GM21529 (cell line): ENCODE measurements around the gene ZNF841.
"Not testable (repeated sequence)": the region's sequence is repeated elsewhere in the genome, so short reads cannot be mapped to it uniquely, and the experiment has no call there.

Source experiments
- ATAC-seq: cut with Tn5 transposase; IDR thresholded peaks from one replicate; pipeline ENCODE4 v1.9.1; 2021; ENCODE audit not compliant: unreplicated experiment

Gene ZNF841

DNA sequence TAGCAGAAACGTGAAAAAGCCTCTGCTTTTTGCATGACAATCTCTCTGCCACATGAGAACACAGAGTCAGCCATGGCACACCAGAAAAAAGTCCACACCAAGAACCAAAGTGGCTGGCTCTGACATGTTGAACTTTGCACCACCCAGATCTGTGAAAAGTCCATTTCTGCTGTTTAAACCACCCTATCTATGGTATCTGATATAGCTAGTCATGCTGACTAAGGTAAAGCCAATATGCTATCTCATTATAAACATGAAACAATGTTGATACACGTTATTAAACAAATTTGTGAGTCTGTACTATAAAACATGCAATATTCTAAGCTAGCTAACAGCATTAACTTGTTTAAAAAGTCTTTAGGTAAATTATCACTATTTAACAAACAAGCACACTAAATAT, 25.9 kb downstream of the ZNF841 start:
- ATAC-seq = no peak

GRCh38 chr19:52066258-52066863, 29.2 kb downstream of the ZNF841 start:
- ATAC-seq = no peak

- ATAC-seq = no peak
Observed at GRCh38 chr19:52065399-52065798, 30.2 kb downstream of the ZNF841 start.

- ATAC-seq = not testable (repeated sequence)
Observed at GRCh38 chr19:52056480-52056879, 39.1 kb downstream of the ZNF841 start.

- not testable (repeated sequence) for ATAC-seq
Observed at GRCh38 chr19:52051736-52052135, 43.8 kb downstream of the ZNF841 start.

DNA sequence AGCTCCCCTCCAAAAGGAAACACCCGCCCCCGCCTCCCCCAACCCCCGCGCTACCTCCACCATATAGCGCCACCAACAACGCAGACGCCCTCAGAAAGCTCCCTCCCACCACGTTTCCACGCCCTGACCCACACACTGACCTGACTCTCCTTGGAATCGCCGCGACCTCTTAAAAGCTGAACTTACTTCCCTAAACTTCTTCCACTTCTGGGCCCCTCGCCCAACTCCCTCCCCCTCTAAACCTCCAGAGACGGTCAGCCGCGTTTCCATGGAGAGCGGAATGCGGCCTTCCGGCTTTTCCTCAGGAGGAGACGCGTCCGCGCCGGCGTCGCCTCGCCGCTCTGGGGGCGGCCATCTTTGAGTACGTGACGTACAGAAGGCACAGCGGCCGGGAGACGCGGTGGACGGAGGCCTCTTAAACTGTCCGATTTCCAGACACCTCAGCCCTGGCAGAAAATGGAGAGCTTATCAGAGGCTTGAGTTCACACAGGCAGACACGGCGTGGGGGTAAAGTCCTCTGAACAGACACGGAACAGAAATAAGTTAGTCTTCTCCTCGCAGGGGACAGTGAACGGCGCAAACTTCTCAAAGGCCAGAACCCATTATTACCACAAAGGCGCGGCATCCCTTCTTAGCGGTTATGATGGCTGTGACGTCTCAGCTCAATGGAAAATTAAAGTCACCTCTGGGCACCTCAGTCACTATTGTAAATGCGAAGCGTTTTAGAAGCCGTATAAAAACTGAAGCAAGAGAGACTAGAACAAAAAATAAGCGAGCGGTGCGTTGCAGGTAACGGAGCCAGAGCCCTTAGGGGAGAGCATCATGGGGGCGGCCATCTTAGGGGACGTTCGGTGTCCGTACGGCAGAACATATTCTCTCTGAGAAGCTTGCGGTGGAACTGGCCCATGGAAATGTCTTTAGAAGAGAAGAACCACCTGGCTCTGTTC, 46.7 kb downstream of the ZNF841 start, which contains the start of gene ZNF432:
Gene ZNF432 (minus strand): TSS at position 284 of the 947 bp plus-strand sequence. CDS start 1,970 bp downstream, outside the sequence.
- ATAC-seq = peak; percentile 88

- no peak for ATAC-seq
Observed at GRCh38 chr19:52039169-52039568, 56.4 kb downstream of the ZNF841 start.

DNA sequence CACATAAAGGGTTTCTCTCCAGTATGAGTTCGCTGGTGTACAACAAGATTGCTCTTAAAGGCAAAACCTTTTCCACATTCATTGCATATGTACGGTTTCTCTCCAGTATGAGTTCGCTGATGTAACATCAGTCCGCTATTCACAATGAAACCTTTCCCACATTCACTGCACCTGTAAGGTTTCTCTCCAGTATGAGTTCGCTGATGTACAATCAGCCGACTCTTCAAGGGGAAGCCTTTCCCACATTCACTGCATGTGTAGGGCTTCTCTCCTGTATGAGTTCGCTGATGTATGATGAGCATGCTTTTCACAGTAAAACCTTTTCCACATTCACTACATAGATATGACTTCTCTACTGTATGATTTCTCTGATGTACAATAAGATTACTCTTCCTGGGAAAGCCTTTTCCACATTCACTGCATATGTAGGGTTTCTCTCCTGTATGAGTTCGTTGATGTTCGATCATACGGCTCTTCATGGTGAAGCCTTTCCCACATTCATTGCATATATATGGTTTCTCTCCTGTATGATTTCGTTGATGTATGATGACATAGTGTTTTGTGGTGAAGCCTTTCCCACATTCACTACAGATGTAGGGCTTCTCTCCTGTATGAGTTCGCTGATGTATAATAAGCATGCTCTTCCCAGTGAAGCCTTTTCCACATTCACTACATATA, 61.4 kb downstream of the ZNF841 start:
- ATAC-seq = no peak

DNA sequence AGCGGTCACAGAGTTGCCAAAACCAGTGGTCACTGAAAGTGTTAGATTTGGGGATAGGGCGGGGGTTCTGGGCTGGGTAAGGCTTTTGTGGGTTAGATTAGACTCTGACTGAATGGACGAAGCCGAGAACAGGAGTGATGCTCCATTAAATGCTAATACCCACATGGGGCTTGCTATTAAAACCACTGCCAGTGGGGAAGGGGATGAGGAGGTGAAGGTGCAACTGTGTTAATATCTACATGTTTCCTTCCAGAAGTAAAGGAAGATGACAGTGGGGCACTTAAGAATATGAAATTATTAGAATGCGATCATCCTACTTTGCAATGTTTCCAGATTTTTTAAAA, 66.8 kb downstream of the ZNF841 start:
- no peak for ATAC-seq

- peak; percentile 90 for ATAC-seq
Observed at GRCh38 chr19:52028027-52028779, 67.4 kb downstream of the ZNF841 start, which contains the start of gene ZNF614. ZNF614 (minus strand) TSS chr19:52028379; CDS start chr19:52025745, 2,634 bp downstream.

DNA sequence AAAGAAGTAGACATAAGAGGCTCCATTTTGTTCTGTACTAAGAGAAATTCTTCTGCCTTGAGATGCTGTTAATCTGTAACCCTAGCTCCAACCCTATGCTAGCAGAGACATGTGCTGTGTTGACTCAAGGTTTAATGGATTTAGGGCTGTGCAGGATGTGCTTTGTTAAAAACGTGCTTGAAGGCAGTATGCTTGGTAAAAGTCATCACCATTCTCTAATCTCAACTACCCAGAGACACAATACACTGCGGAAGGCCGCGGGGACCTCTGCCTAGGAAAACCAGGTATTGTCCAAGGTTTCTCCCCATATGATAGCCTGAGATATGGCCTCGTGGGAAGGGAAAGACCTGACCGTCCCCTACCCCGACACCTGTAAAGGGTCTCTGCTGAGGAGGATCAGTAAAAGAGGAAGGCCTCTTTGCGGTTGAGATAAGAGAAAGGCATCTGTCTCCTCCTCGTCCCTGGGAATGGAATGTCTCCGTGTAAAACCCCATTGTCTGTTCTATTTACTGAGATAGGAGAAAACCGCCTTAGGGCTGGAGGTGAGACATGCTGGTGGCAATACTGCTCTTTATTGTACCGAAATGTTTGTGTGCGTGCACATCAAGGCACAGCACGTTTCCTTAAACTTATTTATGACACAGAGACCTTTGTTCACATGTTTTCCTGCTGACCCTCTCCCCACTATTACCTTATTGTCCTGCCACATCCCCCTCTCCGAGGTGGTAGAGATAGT, 69.1 kb downstream of the ZNF841 start:
- ATAC-seq = not testable (repeated sequence)

GRCh38 chr19:52024478-52024877, 71.1 kb downstream of the ZNF841 start:
- not testable (repeated sequence) for ATAC-seq

- no peak for ATAC-seq
Observed at GRCh38 chr19:52022193-52022592, 73.4 kb downstream of the ZNF841 start.

GRCh38 chr19:52020506-52020905, 75.1 kb downstream of the ZNF841 start:
- ATAC-seq = no peak
